Activated T-helper 9 cell treated with anti-CD3 and anti-CD28 coated beads, Interleukin-2, amount 50 U/mL, for 16 hours (primary cell): Measurements from ENCODE around the gene TRMT61A.

Source experiments
- DNase-seq: peaks from one replicate; pipeline ENCODE4 v3.0.0-alpha.2; 2020; ENCODE audit warnings: low read depth

TRMT61A gene

GRCh38 chr14:103528587-103529382 lies at the start of gene TRMT61A:
TSS of gene TRMT61A (plus strand) at chr14:103529196. CDS start at chr14:103529979, 783 bp downstream.
- peak; percentile 69 for DNase-seq

GRCh38 chr14:103480595-103480994 lies 48.4 kb upstream of the TRMT61A start:
- no peak for DNase-seq

DNA sequence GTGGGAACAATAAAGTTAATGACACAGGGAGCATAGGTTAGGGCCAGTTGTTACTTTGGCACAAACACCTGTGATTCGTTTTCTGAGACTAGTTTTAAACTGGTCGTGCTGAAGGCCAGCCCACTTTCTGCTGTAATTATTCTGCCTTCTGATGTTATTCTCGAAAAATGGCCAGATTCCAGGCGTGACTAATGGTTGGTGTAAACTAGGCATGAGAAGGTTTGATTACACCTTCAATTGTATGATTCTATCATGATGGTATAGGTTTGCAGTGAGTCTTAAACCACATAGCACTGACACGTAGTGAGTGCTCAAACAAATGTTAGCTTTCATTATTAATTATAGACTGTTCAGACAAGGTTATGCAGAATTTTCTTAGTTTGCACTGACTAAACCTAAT lies 45.4 kb upstream of the TRMT61A start:
- DNase-seq: no peak

DNA sequence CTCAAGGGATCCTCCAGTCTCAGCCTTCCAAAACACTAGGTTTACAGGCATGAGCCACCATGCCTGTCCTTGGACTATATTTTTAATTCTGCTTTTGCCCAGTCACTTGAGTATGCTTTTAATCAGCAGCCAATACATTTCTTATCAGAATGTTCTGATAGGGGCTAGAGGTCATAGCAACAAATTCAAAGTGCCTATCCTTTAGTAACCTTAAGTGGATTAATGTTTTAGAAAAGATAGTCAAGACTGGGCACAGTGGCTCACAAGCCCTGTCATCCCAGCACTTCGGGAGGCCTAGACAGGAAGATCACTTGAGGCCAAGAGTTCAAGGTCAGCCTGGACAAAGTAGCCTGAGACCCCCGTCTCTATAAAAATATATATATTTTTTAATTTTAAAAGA lies 43.5 kb upstream of the TRMT61A start:
- no peak for DNase-seq

GRCh38 chr14:103488071-103488470 lies 40.9 kb upstream of the TRMT61A start:
- DNase-seq: no peak

GRCh38 chr14:103488960-103489359 lies 40.0 kb upstream of the TRMT61A start:
- no peak for DNase-seq

DNA sequence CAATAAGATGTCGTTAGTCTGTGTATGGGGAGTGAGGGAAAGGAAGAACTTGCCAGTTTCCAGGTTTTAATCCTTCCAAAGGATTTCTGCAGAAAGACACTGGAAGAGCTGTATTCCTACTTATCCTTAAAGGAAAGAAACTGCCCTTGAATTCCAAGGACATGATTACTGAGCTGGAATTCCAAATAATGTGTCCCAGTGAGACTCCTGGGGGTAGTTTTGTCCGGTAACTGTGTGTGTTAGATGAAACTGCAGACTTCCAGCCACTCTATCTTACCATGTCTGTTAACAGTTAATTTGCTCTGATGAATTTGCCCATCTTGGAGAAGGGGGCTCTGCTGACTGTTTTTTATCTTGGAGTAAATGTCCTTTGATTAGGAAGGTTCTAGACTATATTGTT lies 39.4 kb upstream of the TRMT61A start:
- no peak for DNase-seq

GRCh38 chr14:103491691-103492090 lies 37.3 kb upstream of the TRMT61A start:
- no peak for DNase-seq

- DNase-seq: no peak
Observed at GRCh38 chr14:103492156-103492925, 36.7 kb upstream of the TRMT61A start.

DNA sequence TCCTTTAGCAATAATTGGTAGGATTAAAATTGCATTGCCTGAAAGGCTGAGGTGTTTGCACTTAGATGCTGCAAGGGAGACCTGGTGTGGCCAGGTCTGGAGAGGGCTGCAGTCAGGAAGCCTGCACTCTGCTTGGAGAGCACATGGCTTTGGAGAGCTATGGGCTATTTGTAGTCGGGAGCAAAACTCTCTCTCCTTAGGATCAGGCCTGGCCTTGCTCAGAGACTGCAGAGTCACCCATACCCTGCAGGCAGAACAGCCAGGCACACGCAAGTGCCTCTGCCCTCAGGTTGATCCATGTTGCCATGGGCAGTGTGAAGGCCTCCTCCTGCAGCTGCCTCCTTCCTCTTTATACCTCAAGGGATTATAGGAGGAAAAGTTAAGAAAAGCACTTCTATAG lies 33.1 kb upstream of the TRMT61A start:
- no peak for DNase-seq

GRCh38 chr14:103496776-103497175 lies 32.2 kb upstream of the TRMT61A start:
- DNase-seq: no peak

- no peak for DNase-seq
Observed at GRCh38 chr14:103499709-103500108, 29.3 kb upstream of the TRMT61A start.

- DNase-seq: peak; percentile 69
Observed at GRCh38 chr14:103500148-103500990, 28.6 kb upstream of the TRMT61A start.

GRCh38 chr14:103501041-103501870 lies 27.7 kb upstream of the TRMT61A start:
- no peak for DNase-seq

DNA sequence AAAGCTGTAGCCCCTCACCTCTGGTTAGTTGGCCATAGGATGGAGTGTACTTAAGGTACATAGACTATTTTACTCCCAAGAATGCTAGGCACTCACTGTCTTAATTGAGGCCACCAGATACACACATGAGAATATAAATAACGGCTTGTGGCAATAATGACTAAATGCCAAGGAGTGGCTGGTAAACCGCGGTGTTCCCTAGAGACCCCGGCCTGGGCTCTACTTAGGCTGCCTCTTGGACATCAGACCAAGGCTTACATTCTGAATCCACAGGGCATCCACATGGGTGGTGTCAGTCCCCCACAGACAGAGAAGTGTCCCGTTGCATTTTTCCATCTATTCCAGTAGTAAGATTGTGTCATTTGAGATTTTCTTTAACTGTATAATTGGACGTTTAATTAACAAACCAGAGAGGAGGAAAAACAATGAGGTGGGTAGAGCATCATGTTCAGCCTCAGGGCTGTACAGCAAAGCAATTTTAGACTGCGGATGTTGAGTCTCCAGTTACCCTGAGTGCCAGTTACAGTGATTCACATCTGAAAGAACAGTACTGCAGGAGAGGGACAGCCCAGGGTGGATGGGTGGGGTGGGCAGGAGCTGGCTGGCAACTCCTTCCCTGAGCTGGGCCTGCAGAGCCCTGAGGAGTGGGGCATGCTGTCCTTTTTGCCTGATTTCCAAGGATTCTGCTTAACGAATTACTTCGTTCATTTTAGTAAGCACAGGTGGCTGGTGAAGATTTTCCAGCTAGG lies 26.9 kb upstream of the TRMT61A start:
- no peak for DNase-seq

DNA sequence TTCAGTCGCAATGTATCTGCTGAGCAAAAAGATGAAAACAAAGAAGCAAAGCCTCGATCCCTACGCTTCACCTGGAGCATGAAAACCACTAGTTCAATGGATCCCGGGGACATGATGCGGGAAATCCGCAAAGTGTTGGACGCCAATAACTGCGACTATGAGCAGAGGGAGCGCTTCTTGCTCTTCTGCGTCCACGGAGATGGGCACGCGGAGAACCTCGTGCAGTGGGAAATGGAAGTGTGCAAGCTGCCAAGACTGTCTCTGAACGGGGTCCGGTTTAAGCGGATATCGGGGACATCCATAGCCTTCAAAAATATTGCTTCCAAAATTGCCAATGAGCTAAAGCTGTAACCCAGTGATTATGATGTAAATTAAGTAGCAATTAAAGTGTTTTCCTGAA lies 26.1 kb upstream of the TRMT61A start:
- no peak for DNase-seq

DNA sequence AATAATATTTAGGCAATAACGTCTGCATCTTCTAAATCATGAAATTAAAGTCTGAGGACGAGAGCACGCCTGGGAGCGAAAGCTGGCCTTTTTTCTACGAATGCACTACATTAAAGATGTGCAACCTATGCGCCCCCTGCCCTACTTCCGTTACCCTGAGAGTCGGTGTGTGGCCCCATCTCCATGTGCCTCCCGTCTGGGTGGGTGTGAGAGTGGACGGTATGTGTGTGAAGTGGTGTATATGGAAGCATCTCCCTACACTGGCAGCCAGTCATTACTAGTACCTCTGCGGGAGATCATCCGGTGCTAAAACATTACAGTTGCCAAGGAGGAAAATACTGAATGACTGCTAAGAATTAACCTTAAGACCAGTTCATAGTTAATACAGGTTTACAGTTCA lies 25.7 kb upstream of the TRMT61A start:
- DNase-seq: no peak

GRCh38 chr14:103504991-103505565 lies 23.9 kb upstream of the TRMT61A start:
- no peak for DNase-seq

DNA sequence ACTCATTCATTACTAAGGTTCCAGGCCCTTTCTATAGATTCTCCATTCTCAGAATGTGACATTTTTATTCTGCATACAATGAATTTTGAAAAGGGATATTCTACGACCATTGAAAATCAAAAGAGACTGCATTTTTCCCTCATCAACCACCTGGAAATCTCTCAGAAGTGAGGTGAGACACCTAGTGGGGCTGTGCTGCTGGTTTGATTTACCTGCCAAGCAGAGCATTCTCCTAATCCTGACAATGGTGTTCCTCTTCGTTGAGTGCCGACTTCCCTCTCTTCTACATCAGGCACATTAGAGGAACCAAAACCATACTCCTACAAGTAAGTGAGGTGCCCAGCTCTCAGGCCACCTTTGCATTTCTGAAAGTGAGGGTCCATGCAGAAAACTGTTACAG lies 21.2 kb upstream of the TRMT61A start:
- no peak for DNase-seq

DNA sequence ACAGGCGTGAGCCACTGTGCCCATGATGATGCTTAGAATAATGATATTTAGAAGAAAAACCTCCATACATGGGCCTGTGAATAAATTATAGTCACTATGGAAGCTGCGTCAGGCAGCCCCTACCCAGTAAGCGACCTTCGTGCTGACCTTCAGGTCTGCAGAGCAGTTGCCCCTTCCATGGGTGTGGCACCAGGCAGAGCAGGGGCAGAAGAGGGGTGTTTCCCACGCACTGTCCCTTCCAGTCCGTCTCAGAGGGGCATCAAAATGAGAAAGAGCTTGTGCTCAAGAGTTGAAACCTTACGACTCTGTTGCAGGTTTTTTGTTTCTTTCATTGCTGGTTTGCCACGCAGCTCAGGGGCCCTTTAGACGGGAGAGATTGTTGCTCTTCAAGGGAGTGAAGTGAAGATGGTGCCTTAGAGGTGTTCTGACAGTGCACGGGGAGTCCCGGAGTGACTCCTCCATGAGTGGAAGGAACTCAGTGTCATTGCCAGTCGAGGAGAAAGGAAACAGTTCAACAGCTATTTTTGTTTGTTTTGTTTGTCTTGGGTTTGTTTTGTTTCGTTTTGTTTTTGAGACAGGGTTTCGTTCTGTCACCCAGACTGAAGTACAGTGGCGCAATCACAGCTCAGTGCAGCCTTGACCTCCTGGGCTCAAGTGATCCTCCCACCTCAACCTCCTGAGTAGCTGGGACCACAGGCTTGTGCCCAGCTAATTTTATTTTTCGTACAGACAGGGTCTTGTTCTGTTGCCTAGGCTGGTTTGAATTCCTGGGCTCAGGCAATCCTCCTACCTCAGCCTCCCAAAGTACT lies 20.3 kb upstream of the TRMT61A start:
- no peak for DNase-seq
